Measurements from ENCODE around the gene ANKS1B.

The ANKS1B gene

GRCh38 chr12:98868076-98868475 lies 1116.7 kb downstream of the ANKS1B start:
- Histone ChIP-seq H3K4me1 (ENCODE audit: control insufficient read depth, insufficient read depth, low read length) (no peaks in the 10 kb centered on the region), H3K27ac (ENCODE audit: extremely low read depth, low read depth, low read length) (no peak overlapping the region), H3K36me3 (ENCODE audit: control insufficient read depth in 2 of 2, insufficient read depth in 1 of 2, low read length in 2 of 2) (no peaks in the 10 kb centered on the region), H3K4me3 (ENCODE audit: low read depth, low read length) (no peak overlapping the region), H3K9me3 (ENCODE audit: control insufficient read depth, insufficient read depth, low read depth, low read length) (no peaks in the 10 kb centered on the region)
- POLR2A ChIA-PET = interaction anchor here (0.6 kb wide), 1 partner anchor 70 kb away, joined by 3 read pairs; no protein-coding TSS in a partner anchor
- TF ChIP-seq ZIC2 (tag by site-specific recombination; IDR thresholded peaks at IDR 0.05) = no peak
- TF ChIP-seq ZNF175 (tag by site-specific recombination; IDR thresholded peaks at IDR 0.05) = no peak
- TF ChIP-seq ZNF558 (tag by site-specific recombination; IDR thresholded peaks at IDR 0.05) = no peak
- no peak for TF ChIP-seq HOXA7 (CRISPR knock-in tag; IDR thresholded peaks at IDR 0.05; ENCODE audit: borderline replicate concordance)
- TF ChIP-seq ZNF280C (tag by site-specific recombination; IDR thresholded peaks at IDR 0.05) = no peak
- no peak for TF ChIP-seq SALL2 (tag by site-specific recombination; IDR thresholded peaks at IDR 0.05; ENCODE audit: borderline replicate concordance)
- CTCF ChIA-PET = no interaction called here

- TF ChIP-seq ZBTB11 (tag by site-specific recombination; conservative IDR thresholded peaks at IDR 0.05; ENCODE audit: low read depth) = no peak
- TF ChIP-seq ZNF10 (tag by site-specific recombination; IDR thresholded peaks at IDR 0.05) = peak; percentile 96
- TF ChIP-seq YY2 (tag by site-specific recombination; IDR thresholded peaks at IDR 0.05) = no peak
- no peak overlapping the region for H3K27ac ChIP-seq (ENCODE audit: extremely low read depth, low read depth, low read length)
- CTCF ChIA-PET = interaction anchor here (0.7 kb wide), 1 partner anchor 1455 kb away, joined by 4 read pairs; no protein-coding TSS in a partner anchor
- H3K9me3 ChIP-seq (ENCODE audit: control insufficient read depth, insufficient read depth, low read depth, low read length) = no peaks in the 10 kb centered on the region
- H3K4me3 ChIP-seq (ENCODE audit: low read depth, low read length) = no peak overlapping the region
- no peaks in the 10 kb centered on the region for H3K36me3 ChIP-seq (ENCODE audit: control insufficient read depth in 2 of 2, insufficient read depth in 1 of 2, low read length in 2 of 2)
- H3K4me1 ChIP-seq (ENCODE audit: control insufficient read depth, insufficient read depth, low read length) = no peaks in the 10 kb centered on the region
- POLR2A ChIA-PET = no interaction called here
Measured at GRCh38 chr12:98864363-98864762, 1120.4 kb downstream of the ANKS1B start.

GRCh38 chr12:98863167-98863566 lies 1121.6 kb downstream of the ANKS1B start:
- H3K4me1 ChIP-seq (ENCODE audit: control insufficient read depth, insufficient read depth, low read length) = no peaks in the 10 kb centered on the region
- no peak overlapping the region for H3K4me3 ChIP-seq (ENCODE audit: low read depth, low read length)
- ChIA-PET CTCF (interaction anchor here (0.7 kb wide), 2 partner anchors 130 to 136 kb away, joined by 3 to 7 read pairs; no protein-coding TSS in a partner anchor), POLR2A (no interaction called here)
- no peaks in the 10 kb centered on the region for H3K9me3 ChIP-seq (ENCODE audit: control insufficient read depth, insufficient read depth, low read depth, low read length)
- no peaks in the 10 kb centered on the region for H3K36me3 ChIP-seq (ENCODE audit: control insufficient read depth in 2 of 2, insufficient read depth in 1 of 2, low read length in 2 of 2)
- TF ChIP-seq SCRT1 (tag by site-specific recombination; IDR thresholded peaks at IDR 0.05; ENCODE audit: borderline replicate concordance) = no peak
- TF ChIP-seq ZBTB44 (tag by site-specific recombination; IDR thresholded peaks at IDR 0.05) = no peak
- peak; percentile 67 for TF ChIP-seq ZIC2 (tag by site-specific recombination; IDR thresholded peaks at IDR 0.05)
- TF ChIP-seq ZNF549 (tag by site-specific recombination; IDR thresholded peaks at IDR 0.05) = no peak
- no peak for TF ChIP-seq GFI1B (tag by site-specific recombination; IDR thresholded peaks at IDR 0.05)
- TF ChIP-seq ZFP69B (tag by site-specific recombination; IDR thresholded peaks at IDR 0.05) = no peak
- no peak for TF ChIP-seq PRDM6 (tag by site-specific recombination; IDR thresholded peaks at IDR 0.05)
- TF ChIP-seq CTCF (tag by site-specific recombination; IDR thresholded peaks at IDR 0.05) = no peak
- TF ChIP-seq ZNF837 (tag by site-specific recombination; IDR thresholded peaks at IDR 0.05) = no peak
- H3K27ac ChIP-seq (ENCODE audit: extremely low read depth, low read depth, low read length) = no peak overlapping the region

Measured in HEK293 (cell line).